Hepatocyte (in vitro differentiated cells): ENCODE measurements around the gene ZDBF2.

Experiments
- CTCF ChIP-seq: fragments of 200-600 bp; sonication (generic); IDR thresholded peaks from 2 replicates; pipeline ENCODE4 v1.5.1; 2016; ENCODE audit warnings: antibody characterized with exemption, mild to moderate bottlenecking; ENCODE audit not compliant: poor library complexity
- EZH2 ChIP-seq: fragments of 200-600 bp; sonication (generic); IDR thresholded peaks from 2 replicates; pipeline ENCODE4 v1.6.1; 2016; ENCODE audit warnings: antibody characterized with exemption, mild to moderate bottlenecking, borderline replicate concordance
- EZH2phosphoT487 ChIP-seq: fragments of 200-600 bp; sonication (generic); IDR thresholded peaks from one replicate; pipeline ENCODE4 v1.6.1; 2018; ENCODE audit warnings: antibody characterized with exemption, mild to moderate bottlenecking, low read depth, moderate library complexity; ENCODE audit not compliant: unreplicated experiment, severe bottlenecking

DNA sequence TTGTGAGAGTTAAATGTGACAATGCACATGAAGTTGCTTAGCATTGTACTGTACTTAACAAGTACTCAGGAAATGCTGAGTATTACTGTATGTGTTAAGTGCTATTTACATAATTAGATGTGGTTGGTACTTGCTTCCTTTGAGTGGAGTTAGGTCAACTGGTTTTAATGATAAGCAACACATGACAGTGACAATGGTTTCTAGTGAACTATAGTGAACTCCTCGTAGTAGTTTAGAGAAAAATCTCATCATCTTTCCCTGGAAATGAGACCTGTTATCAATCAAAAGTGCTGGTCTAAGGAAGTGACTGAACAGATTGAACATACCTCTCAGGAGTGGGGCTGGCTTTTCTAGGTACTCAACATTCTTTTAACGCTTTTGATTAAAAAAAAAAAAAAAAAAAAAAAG, 29.2 kb upstream of the ZDBF2 start:
- no peak for TF ChIP-seq CTCF
- TF ChIP-seq EZH2, result no peak
- TF ChIP-seq EZH2phosphoT487, result no peak
